CD4-positive, alpha-beta memory T cell (primary cell): ENCODE measurements around the gene INO80. TPM values are rescaled to one million over a fixed set of nuclear protein-coding genes. Genes with fewer than 3 reads are reported as not detected.

ENCODE experiments used
- CTCF ChIA-PET: fragments of 350-600 bp; sonication (Branson Sonifier 250); formaldehyde crosslinking; loops from one replicate; lab custom pipeline; 2021; ENCODE audit warnings: inconsistent platforms; ENCODE audit not compliant: partially characterized antibody; lab: Charles Lee
- POLR2A ChIA-PET: fragments of 350-600 bp; sonication (Branson Sonifier 250); formaldehyde crosslinking; loops from one replicate; lab custom pipeline; 2021; ENCODE audit not compliant: partially characterized antibody; lab: Charles Lee
- DNase-seq, 5 donors: peaks; one replicate each; pipeline versions ENCODE4 v3.0.0 to v3.0.0-alpha.2; 2020 to 2022; ENCODE audit warnings: mixed read lengths in 1 of 5
- H3K27ac ChIP-seq: one replicate; pipeline ENCODE4 v1.7.0; 2013; ENCODE audit warnings: low read depth, low read length
- H3K27me3 ChIP-seq: 2 replicates; pipeline ENCODE4 v1.7.0; 2013; ENCODE audit warnings: mild to moderate bottlenecking, low read length, moderate library complexity; ENCODE audit not compliant: insufficient read depth
- H3K36me3 ChIP-seq: 2 replicates; pipeline ENCODE4 v1.7.0; 2013; ENCODE audit warnings: mild to moderate bottlenecking, low read length, moderate library complexity; ENCODE audit not compliant: insufficient read depth
- H3K4me1 ChIP-seq: 2 replicates; pipeline ENCODE4 v1.7.0; 2013; ENCODE audit warnings: mild to moderate bottlenecking, low read length, moderate library complexity; ENCODE audit not compliant: insufficient read depth
- H3K4me3 ChIP-seq, 2 donors: one replicate each; pipeline ENCODE4 v1.7.0; 2013; ENCODE audit warnings: low read length in 2 of 2, mild to moderate bottlenecking in 1 of 2
- H3K9me3 ChIP-seq, 2 donors: one replicate each; pipeline ENCODE4 v1.7.0; 2013; ENCODE audit warnings: low read length in 2 of 2, control low read depth in 1 of 2; ENCODE audit not compliant: control insufficient read depth in 1 of 2
- H3K27ac Mint-ChIP-seq, 7 donors: one replicate each; pipeline ENCODE4 v1.8.0; 2020 to 2021; ENCODE audit warnings: mixed read lengths in 7 of 7, mild to moderate bottlenecking in 6 of 7, inconsistent platforms in 3 of 7, moderate library complexity in 3 of 7
- H3K27me3 Mint-ChIP-seq, 2 donors: one replicate each; pipeline ENCODE4 v1.8.0; 2020 to 2021; ENCODE audit warnings: mixed read lengths in 2 of 2
- H3K36me3 Mint-ChIP-seq, 2 donors: one replicate each; pipeline ENCODE4 v1.8.0; 2020 to 2021; ENCODE audit warnings: mixed read lengths in 2 of 2, inconsistent platforms in 1 of 2, mild to moderate bottlenecking in 1 of 2
- H3K4me1 Mint-ChIP-seq, 4 donors: one replicate each; pipeline ENCODE4 v1.8.0; 2020 to 2021; ENCODE audit warnings: mixed read lengths in 4 of 4, mild to moderate bottlenecking in 1 of 4
- H3K4me3 Mint-ChIP-seq, 8 donors: one replicate each; pipeline ENCODE4 v1.8.0; 2020 to 2021; ENCODE audit warnings: mixed read lengths in 8 of 8, mild to moderate bottlenecking in 7 of 8, moderate library complexity in 6 of 8, inconsistent platforms in 3 of 8
- H3K9me3 Mint-ChIP-seq, 8 donors: one replicate each; pipeline ENCODE4 v1.8.0; 2020 to 2021; ENCODE audit warnings: mixed read lengths in 8 of 8, mild to moderate bottlenecking in 5 of 8, inconsistent platforms in 3 of 8, moderate library complexity in 1 of 8
- intact Hi-C: fragments of 100-400 bp; cut with micrococcal nuclease; formaldehyde crosslinking; loops from one replicate; pipeline ENCODE4 v1.15.1; 2023
- polyA plus RNA-seq, 2 donors: library from polyadenylated mRNA; unstranded; fragments of 300-500 nt; fragmentation: Illumina TruSeq; gene quantifications; one replicate each; pipeline ENCODE4 v1.2.3, GENCODE V29; 2021
- total RNA-seq, 2 experiments: library from RNA; stranded (reverse); gene quantifications; one replicate each; pipeline ENCODE4 v1.2.3, GENCODE V29; 2021

Gene INO80
- total and polyA plus RNA-seq, 4 experiments from 2014 or later: 1.5 to 34.4 (median 18.2) TPM

- Histone ChIP-seq H3K9me3 (no peaks in the 10 kb centered on the region), H3K36me3 (peaks cover 25% of the 10 kb centered on the region), H3K27me3 (no peaks in the 10 kb centered on the region), H3K27ac (no peak overlapping the region), H3K4me1 (no peaks in the 10 kb centered on the region), H3K4me3 (no peak overlapping the region)
- no peak overlapping the region for H3K4me3 Mint-ChIP-seq
- POLR2A ChIA-PET: no interaction called here
- peaks cover 1 to 7% (median 2%) of the 10 kb centered on the region in 4 donors for H3K4me1 Mint-ChIP-seq
- intact Hi-C loops: loop anchor here (1.0 to 5.0 kb wide), 2 partner anchors 118 to 165 kb away; no protein-coding TSS in a partner anchor
- peak overlapping the region in 1 of 7 donors; percentile 29 for H3K27ac Mint-ChIP-seq
- no peaks in the 10 kb centered on the region for H3K27me3 Mint-ChIP-seq
- no peaks in the 10 kb centered on the region for H3K9me3 Mint-ChIP-seq
- peak; percentile 33 to 59 (median 37) for DNase-seq
- H3K36me3 Mint-ChIP-seq: peaks cover 47 to 72% of the 10 kb centered on the region in 2 donors
- CTCF ChIA-PET: interaction anchor here (1.3 to 6.9 kb wide), 5 partner anchors 12 to 122 kb away, joined by 4 to 81 read pairs (median 7); no protein-coding TSS in a partner anchor
Measured at GRCh38 chr15:41022487-41023090, 93.5 kb downstream of the INO80 start.

- Mint-ChIP-seq H3K27ac (no peak overlapping the region), H3K27me3 (no peaks in the 10 kb centered on the region), H3K4me1 (peaks cover 6 to 14% (median 9%) of the 10 kb centered on the region in 4 donors), H3K36me3 (peaks cover 34 to 74% of the 10 kb centered on the region in 2 donors), H3K4me3 (no peak overlapping the region), H3K9me3 (no peaks in the 10 kb centered on the region)
- Histone ChIP-seq H3K4me3 (no peak overlapping the region), H3K36me3 (peaks cover 33% of the 10 kb centered on the region), H3K27ac (no peak overlapping the region), H3K27me3 (no peaks in the 10 kb centered on the region), H3K4me1 (no peaks in the 10 kb centered on the region), H3K9me3 (no peaks in the 10 kb centered on the region)
- ChIA-PET POLR2A (no interaction called here), CTCF (interaction anchor here (1.3 to 6.9 kb wide), 3 partner anchors 14 to 114 kb away, joined by 3 to 81 read pairs (median 8); no protein-coding TSS in a partner anchor)
- intact Hi-C loops: loop anchor here (5.0 kb wide), 1 partner anchor 164 kb away; no protein-coding TSS in a partner anchor
- no peak for DNase-seq
Measured at GRCh38 chr15:41020829-41021228, 95.3 kb downstream of the INO80 start.

- H3K4me3 Mint-ChIP-seq: no peak overlapping the region
- POLR2A ChIA-PET: no interaction called here
- no peak overlapping the region for H3K27ac Mint-ChIP-seq
- peaks cover 33% of the 10 kb centered on the region for H3K36me3 ChIP-seq
- peaks cover 31 to 76% of the 10 kb centered on the region in 2 donors for H3K36me3 Mint-ChIP-seq
- CTCF ChIA-PET: interaction anchor here (2.5 to 6.9 kb wide), 2 partner anchors 15 to 114 kb away, joined by 8 to 81 read pairs; no protein-coding TSS in a partner anchor
- no peak overlapping the region for H3K27ac ChIP-seq
- intact Hi-C loops: loop anchor here (5.0 kb wide), 1 partner anchor 163 kb away; no protein-coding TSS in a partner anchor
- no peaks in the 10 kb centered on the region for H3K9me3 ChIP-seq
- H3K27me3 ChIP-seq: no peaks in the 10 kb centered on the region
- no peaks in the 10 kb centered on the region for H3K4me1 ChIP-seq
- H3K4me1 Mint-ChIP-seq: peaks cover 6 to 14% (median 9%) of the 10 kb centered on the region in 4 donors
- no peaks in the 10 kb centered on the region for H3K27me3 Mint-ChIP-seq
- no peak overlapping the region for H3K4me3 ChIP-seq
- no peaks in the 10 kb centered on the region for H3K9me3 Mint-ChIP-seq
- no peak for DNase-seq
Measured at GRCh38 chr15:41020311-41020710, 95.8 kb downstream of the INO80 start.

GRCh38 chr15:41019174-41019573, 96.9 kb downstream of the INO80 start:
- Mint-ChIP-seq H3K36me3 (peaks cover 34 to 77% of the 10 kb centered on the region in 2 donors), H3K27me3 (no peaks in the 10 kb centered on the region), H3K4me3 (no peak overlapping the region), H3K4me1 (peaks cover 6 to 14% (median 9%) of the 10 kb centered on the region in 4 donors), H3K27ac (no peak overlapping the region), H3K9me3 (no peaks in the 10 kb centered on the region)
- Histone ChIP-seq H3K9me3 (no peaks in the 10 kb centered on the region), H3K4me3 (no peak overlapping the region), H3K27ac (no peak overlapping the region), H3K36me3 (peaks cover 36% of the 10 kb centered on the region), H3K4me1 (no peaks in the 10 kb centered on the region), H3K27me3 (no peaks in the 10 kb centered on the region)
- POLR2A ChIA-PET: no interaction called here
- DNase-seq: no peak
- CTCF ChIA-PET: interaction anchor here (1.0 to 6.9 kb wide), 2 partner anchors 113 kb away, joined by 3 to 81 read pairs; no protein-coding TSS in a partner anchor
- intact Hi-C loops: no loop called here

GRCh38 chr15:41018534-41018933, 97.5 kb downstream of the INO80 start:
- Mint-ChIP-seq H3K27ac (no peak overlapping the region), H3K4me1 (peaks cover 6 to 14% (median 9%) of the 10 kb centered on the region in 4 donors), H3K36me3 (peaks cover 36 to 76% of the 10 kb centered on the region in 2 donors), H3K9me3 (no peaks in the 10 kb centered on the region), H3K4me3 (no peak overlapping the region), H3K27me3 (no peaks in the 10 kb centered on the region)
- CTCF ChIA-PET: interaction anchor here (0.7 to 1.9 kb wide), 5 partner anchors 77 to 161 kb away, joined by 3 to 7 read pairs (median 4); no protein-coding TSS in a partner anchor
- POLR2A ChIA-PET: no interaction called here
- H3K27ac ChIP-seq: no peak overlapping the region
- H3K4me3 ChIP-seq: no peak overlapping the region
- peaks cover 37% of the 10 kb centered on the region for H3K36me3 ChIP-seq
- H3K4me1 ChIP-seq: no peaks in the 10 kb centered on the region
- no peaks in the 10 kb centered on the region for H3K9me3 ChIP-seq
- DNase-seq: no peak
- intact Hi-C loops: no loop called here
- H3K27me3 ChIP-seq: no peaks in the 10 kb centered on the region

- peaks cover 37% of the 10 kb centered on the region for H3K36me3 ChIP-seq
- Mint-ChIP-seq H3K4me1 (peaks cover 6 to 22% (median 9%) of the 10 kb centered on the region in 4 donors), H3K36me3 (peaks cover 36 to 73% of the 10 kb centered on the region in 2 donors), H3K4me3 (no peak overlapping the region), H3K27me3 (no peaks in the 10 kb centered on the region), H3K9me3 (no peaks in the 10 kb centered on the region), H3K27ac (peak overlapping the region in 5 of 7 donors; percentile 36 to 81 (median 69))
- H3K4me3 ChIP-seq: no peak overlapping the region
- no peaks in the 10 kb centered on the region for H3K9me3 ChIP-seq
- no peaks in the 10 kb centered on the region for H3K4me1 ChIP-seq
- no peaks in the 10 kb centered on the region for H3K27me3 ChIP-seq
- H3K27ac ChIP-seq: no peak overlapping the region
- intact Hi-C loops: no loop called here
- DNase-seq: no peak
- CTCF ChIA-PET: interaction anchor here (1.3 to 1.9 kb wide), 3 partner anchors 75 to 119 kb away, joined by 3 to 6 read pairs (median 4); no protein-coding TSS in a partner anchor
- POLR2A ChIA-PET: no interaction called here
Measured at GRCh38 chr15:41017066-41017735, 98.9 kb downstream of the INO80 start.
